H1 (cell line): ENCODE measurements around the gene TCTN3. TPM values are rescaled to one million over a fixed set of nuclear protein-coding genes. Genes with fewer than 3 reads are reported as not detected.

ENCODE experiments used
- CTCF ChIA-PET: fragments of 300-600 bp; sonication (Branson Sonifier 250); formaldehyde crosslinking; loops from one replicate; lab custom pipeline; 2021; ENCODE audit not compliant: partially characterized antibody; lab: Charles Lee
- POLR2A ChIA-PET: fragments of 300-600 bp; sonication (Branson Sonifier 250); formaldehyde crosslinking; loops from one replicate; lab custom pipeline; 2021; ENCODE audit warnings: inconsistent platforms; ENCODE audit not compliant: partially characterized antibody; lab: Charles Lee
- DNase-seq, 2 experiments: peaks; one replicate each; pipeline versions ENCODE4 v3.0.0 to v3.0.0-alpha.2; 2010 to 2022; ENCODE audit warnings: low spot score in 2 of 2, low read depth in 1 of 2, mixed read lengths in 1 of 2
- FAIRE-seq: peaks from 2 replicates; lab custom pipeline; 2011; peaks lifted over from hg19 to GRCh38; lab: Jason Lieb, UNC
- H2AFZ ChIP-seq: 2 replicates; pipeline ENCODE4 v1.8.1; 2012; ENCODE audit warnings: low read length, inconsistent platforms
- H2AK5ac ChIP-seq: 2 replicates; pipeline ENCODE4 v1.6.1; 2013; ENCODE audit warnings: low read depth, low read length
- H2BK120ac ChIP-seq: replicated peaks from 2 replicates; pipeline ENCODE3; 2013; ENCODE audit warnings: low read depth, low read length, inconsistent platforms
- H2BK12ac ChIP-seq: 2 replicates; pipeline ENCODE4 v1.6.1; 2013; ENCODE audit warnings: low read depth, low read length
- H2BK15ac ChIP-seq: 2 replicates; pipeline ENCODE4 v1.6.1; 2013; ENCODE audit warnings: low read length
- H2BK20ac ChIP-seq: 2 replicates; pipeline ENCODE4 v1.6.1; 2013; ENCODE audit warnings: low read length
- H2BK5ac ChIP-seq: 2 replicates; pipeline ENCODE4 v1.6.1; 2013; ENCODE audit warnings: low read depth, low read length
- H3K14ac ChIP-seq: 2 replicates; pipeline ENCODE4 v1.6.1; 2013; ENCODE audit warnings: inconsistent platforms; ENCODE audit not compliant: insufficient read length
- H3K18ac ChIP-seq: 2 replicates; pipeline ENCODE4 v1.6.1; 2013; ENCODE audit warnings: low read length; ENCODE audit errors: extremely low read depth
- H3K23ac ChIP-seq: 2 replicates; pipeline ENCODE4 v1.6.1; 2013; ENCODE audit warnings: inconsistent platforms; ENCODE audit not compliant: insufficient read length
- H3K23me2 ChIP-seq: 2 replicates; pipeline ENCODE4 v1.6.1; 2013; ENCODE audit warnings: low read depth, low read length
- H3K27ac ChIP-seq: 2 replicates; pipeline ENCODE4 v1.6.1; 2011; ENCODE audit warnings: low read depth, low read length, inconsistent platforms
- H3K27me3 ChIP-seq, 4 experiments: replicated peaks in 1 of 4; 1 replicate in 1 of 4; 2 replicates in 3 of 4; pipeline versions ENCODE4 v1.6.1 to v1.8.1; 2011 to 2013; ENCODE audit warnings: low read length in 3 of 4, mild to moderate bottlenecking in 3 of 4, inconsistent platforms in 2 of 4, mixed read lengths in 2 of 4, moderate library complexity in 1 of 4; ENCODE audit not compliant: control insufficient read depth in 3 of 4, insufficient read depth in 3 of 4; ENCODE audit errors: extremely low read depth in 1 of 4
- H3K36me3 ChIP-seq, 4 experiments: 2 replicates each; pipeline versions ENCODE4 v1.6.1 to v1.8.1; 2011 to 2013; ENCODE audit warnings: mild to moderate bottlenecking in 4 of 4, low read length in 3 of 4, moderate library complexity in 2 of 4, control low read depth in 1 of 4, inconsistent platforms in 1 of 4; ENCODE audit not compliant: insufficient read depth in 4 of 4, control insufficient read depth in 2 of 4
- H3K4ac ChIP-seq: replicated peaks from 2 replicates; pipeline ENCODE3; 2013; ENCODE audit warnings: low read length, low read depth, mixed read lengths, inconsistent platforms; ENCODE audit not compliant: insufficient read length
- H3K4me1 ChIP-seq, 4 experiments: replicated peaks in 1 of 4; 1 replicate in 1 of 4; 2 replicates in 3 of 4; pipeline versions ENCODE4 v1.6.1 to v1.8.1; 2011 to 2013; ENCODE audit warnings: low read length in 3 of 4, inconsistent platforms in 2 of 4, mixed read lengths in 1 of 4; ENCODE audit not compliant: insufficient read depth in 4 of 4, control insufficient read depth in 3 of 4
- H3K4me2 ChIP-seq, 2 experiments: 2 replicates each; pipeline versions ENCODE4 v1.6.1 to v1.8.1; 2011 to 2013; ENCODE audit warnings: low read depth in 2 of 2, low read length in 2 of 2, control low read depth in 1 of 2, inconsistent platforms in 1 of 2, mild to moderate bottlenecking in 1 of 2; ENCODE audit not compliant: insufficient read depth in 1 of 2
- H3K4me3 ChIP-seq, 4 experiments: fragments of 200-600, 300-600 bp in 1 of 4; sonication (generic), shearing (Covaris generic), sonication (Bioruptor Twin) in 1 of 4; 2 replicates each; pipeline versions ENCODE4 v1.5.1 to v1.8.1; 2011 to 2016; ENCODE audit warnings: low read length in 4 of 4, low read depth in 3 of 4, control low read depth in 2 of 4, inconsistent platforms in 2 of 4, mild to moderate bottlenecking in 2 of 4, mixed read lengths in 1 of 4, moderate library complexity in 1 of 4; ENCODE audit not compliant: insufficient read depth in 2 of 4; ENCODE audit errors: extremely low read depth in 1 of 4
- H3K56ac ChIP-seq: replicated peaks from 2 replicates; pipeline ENCODE3; 2013; ENCODE audit warnings: low read depth, mild to moderate bottlenecking, mixed read lengths, low read length, inconsistent platforms; ENCODE audit not compliant: insufficient read length
- H3K79me1 ChIP-seq: 2 replicates; pipeline ENCODE4 v1.6.1; 2013; ENCODE audit warnings: low read depth, low read length, control low read depth
- H3K79me2 ChIP-seq, 2 experiments: 2 replicates each; pipeline versions ENCODE4 v1.6.1 to v1.8.1; 2012 to 2013; ENCODE audit warnings: low read length in 2 of 2, mild to moderate bottlenecking in 2 of 2, inconsistent platforms in 1 of 2; ENCODE audit not compliant: insufficient read depth in 2 of 2, control insufficient read depth in 1 of 2
- H3K9ac ChIP-seq, 4 experiments: replicated peaks in 1 of 4; 1 replicate in 1 of 4; 2 replicates in 3 of 4; pipeline versions ENCODE4 v1.6.1 to v1.8.1; 2011 to 2013; ENCODE audit warnings: low read depth in 3 of 4, low read length in 3 of 4, control low read depth in 2 of 4, mild to moderate bottlenecking in 2 of 4, moderate library complexity in 2 of 4, inconsistent platforms in 1 of 4; ENCODE audit errors: extremely low read depth in 1 of 4
- H3K9me3 ChIP-seq, 2 experiments: 2 replicates each; pipeline versions ENCODE4 v1.6.1 to v1.8.1; 2012 to 2013; ENCODE audit warnings: mild to moderate bottlenecking in 2 of 2, moderate library complexity in 2 of 2, control low read depth in 1 of 2, inconsistent platforms in 1 of 2, low read depth in 1 of 2, low read length in 1 of 2, mixed read lengths in 1 of 2; ENCODE audit not compliant: insufficient read depth in 2 of 2
- H4K20me1 ChIP-seq, 2 experiments: replicated peaks in 1 of 2; 2 replicates each; pipeline versions ENCODE3 to v1.8.1; 2011 to 2013; ENCODE audit warnings: inconsistent platforms in 2 of 2, low read length in 2 of 2, mild to moderate bottlenecking in 1 of 2; ENCODE audit not compliant: insufficient read depth in 2 of 2, control insufficient read depth in 1 of 2
- H4K5ac ChIP-seq: 2 replicates; pipeline ENCODE4 v1.6.1; 2013; ENCODE audit warnings: low read length, low read depth, mixed read lengths, inconsistent platforms; ENCODE audit not compliant: insufficient read length
- H4K8ac ChIP-seq: 2 replicates; pipeline ENCODE4 v1.8.0; 2013; ENCODE audit warnings: mild to moderate bottlenecking, moderate library complexity, low read length, inconsistent platforms; ENCODE audit not compliant: insufficient read depth; ENCODE audit errors: extremely low read depth
- H4K91ac ChIP-seq: replicated peaks from 2 replicates; pipeline ENCODE3; 2013; ENCODE audit warnings: low read length, mixed read lengths, inconsistent platforms; ENCODE audit not compliant: insufficient read length
- RXRA ChIP-seq: IDR thresholded peaks from 2 replicates; pipeline ENCODE4 v1.6.1; 2011; ENCODE audit warnings: low read depth, mild to moderate bottlenecking, low read length, moderate library complexity; ENCODE audit not compliant: insufficient read depth
- TCF12 ChIP-seq: IDR thresholded peaks from 2 replicates; pipeline ENCODE4 v1.6.1; 2011; ENCODE audit warnings: low read depth, mild to moderate bottlenecking, low read length
- WGBS, 2 experiments: shearing (Covaris generic) in 1 of 2; methylation state at CpG; one replicate each; pipeline versions ENCODE4 v1.1.6 to v1.1.7; 2013 to 2015; ENCODE audit warnings: low lambda C conversion rate in 2 of 2, mixed read lengths in 2 of 2, inconsistent platforms in 1 of 2, low coverage in 1 of 2, missing lambda C conversion rate in 1 of 2; ENCODE audit not compliant: insufficient replicate concordance in 2 of 2, insufficient coverage in 1 of 2, insufficient read length in 1 of 2; ENCODE audit errors: extremely low coverage in 1 of 2, missing lambda C conversion rate in 1 of 2; 5-methylcytosine and 5-hydroxymethylcytosine counted together
- polyA plus RNA-seq, 7 experiments: library from polyadenylated mRNA; depleted of rRNA in 3 of 7; stranded (reverse) in 5 of 7; unstranded in 2 of 7; fragments of >200 nt in 5 of 7; fragments of 200-250 nt in 2 of 7; gene quantifications; 1 replicate in 5 of 7; 2 replicates in 1 of 7; 4 replicates in 1 of 7; pipeline versions ENCODE4 v1.2.1 to v1.2.3, GENCODE V29; 2011 to 2013; ENCODE audit warnings: missing spikeins in 2 of 7, mixed read lengths in 2 of 7
- total RNA-seq: library from RNA; stranded (reverse); fragmentation: NEBNext Ultra II Directional; extraction: Animal tissue kit (Norgen Biotek cat#: 25700); gene quantifications from 2 replicates; pipeline ENCODE4 v1.2.1, GENCODE V29; 2021

TCTN3 gene
- total and polyA plus RNA-seq, 2 of the 8 experiments (the other 6 are each of a cell fraction or from before 2014, with no cell fraction given) = 34.7 to 39.8 TPM

DNA sequence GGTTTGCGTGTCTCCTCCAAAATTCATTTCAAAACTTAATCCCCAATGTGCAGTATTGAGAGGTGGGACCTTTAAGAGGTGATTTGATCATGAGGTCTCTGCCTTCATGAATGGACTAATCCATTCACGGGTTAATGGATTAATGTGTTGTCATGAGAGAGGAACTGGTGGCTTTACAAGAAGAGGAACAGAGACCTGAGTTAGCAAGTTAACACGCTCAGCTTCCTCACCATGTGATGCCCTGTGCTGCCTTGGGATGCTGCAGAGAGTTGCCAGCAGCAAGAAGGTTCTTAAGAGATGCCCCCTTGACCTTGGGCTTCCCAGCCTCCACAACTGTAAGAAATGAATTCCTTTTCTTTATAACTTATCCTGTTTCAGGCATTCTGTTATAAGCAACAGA, 3.7 kb upstream of the TCTN3 start:
- no peak overlapping the region for H4K8ac ChIP-seq
- H2AFZ ChIP-seq = no peak overlapping the region

More for the DNA sequence above, 3.7 kb upstream of the TCTN3 start:
- H3K36me3 ChIP-seq = no peaks in the 10 kb centered on the region
- FAIRE-seq (no peak), DNase-seq (no peak)
- no peak overlapping the region for H3K56ac ChIP-seq
- no peak overlapping the region for H2BK5ac ChIP-seq
- no peak overlapping the region for H2BK120ac ChIP-seq
- H3K79me2 ChIP-seq = peaks cover 0 to 11% of the 10 kb centered on the region in 2 experiments; a peak in 2 of 4 replicates
- no peak overlapping the region for H3K4me3 ChIP-seq
- H4K20me1 ChIP-seq = no peaks in the 10 kb centered on the region
- no peak overlapping the region for H3K14ac ChIP-seq
- H3K23ac ChIP-seq = no peak overlapping the region
- POLR2A ChIA-PET = no interaction called here
- CTCF ChIA-PET = interaction anchor here (0.7 to 6.4 kb wide), 3 partner anchors 8 to 1703 kb away, joined by 3 to 238 read pairs (median 3); no protein-coding TSS in a partner anchor
- H3K4me2 ChIP-seq = no peak overlapping the region
- H3K79me1 ChIP-seq = peaks cover 2% of the 10 kb centered on the region; the same call in 1 of the 2 replicates
- peaks cover 7% of the 10 kb centered on the region for H3K23me2 ChIP-seq
- TF ChIP-seq RXRA = no peak
- TF ChIP-seq TCF12 = no peak
- 90% methylated on average over 3 of the region's 3 CpGs; no CpG with 5 or more reads in 1 of the 2 experiments for WGBS, 2 experiments
- H3K4me1 ChIP-seq = peaks cover 0 to 3% (median 1%) of the 10 kb centered on the region in 4 experiments; a peak in 2 of 7 replicates
- no peak overlapping the region for H3K4ac ChIP-seq
- H3K27ac ChIP-seq = no peak overlapping the region
- H2BK15ac ChIP-seq = no peak overlapping the region
- no peak overlapping the region for H2BK20ac ChIP-seq
- H3K9me3 ChIP-seq = peaks cover 0 to 2% of the 10 kb centered on the region in 2 experiments; a peak in 1 of 4 replicates
- H2BK12ac ChIP-seq = no peak overlapping the region
- H3K18ac ChIP-seq = no peak overlapping the region
- no peaks in the 10 kb centered on the region for H3K27me3 ChIP-seq
- H2AK5ac ChIP-seq = no peak overlapping the region
- no peak overlapping the region for H4K91ac ChIP-seq
- H4K5ac ChIP-seq = no peak overlapping the region
- no peak overlapping the region for H3K9ac ChIP-seq
